Sigmoid colon (tissue), 7 donors: ENCODE data around the gene SH3RF3. TPM values are rescaled to one million over a fixed set of nuclear protein-coding genes. Genes with fewer than 3 reads are reported as not detected.

ENCODE experiments used
- DNase-seq: peaks from one replicate; pipeline ENCODE4 v3.0.0-alpha.2; 2019
- H3K27ac ChIP-seq, 4 donors: fragments of 200-600 bp; sonication (generic); one replicate each; pipeline ENCODE4 v1.5.1; 2016 to 2019; ENCODE audit warnings: mild to moderate bottlenecking in 1 of 4
- H3K27me3 ChIP-seq, 3 donors: fragments of 200-600 bp; sonication (generic); one replicate each; pipeline ENCODE4 v1.5.1; 2019; ENCODE audit warnings: mild to moderate bottlenecking in 1 of 3
- H3K36me3 ChIP-seq, 4 donors: fragments of 200-600 bp; sonication (generic); one replicate each; pipeline ENCODE4 v1.5.1; 2016 to 2019
- H3K4me1 ChIP-seq, 4 donors: fragments of 200-600 bp; sonication (generic); one replicate each; pipeline ENCODE4 v1.5.1; 2017 to 2019
- H3K4me3 ChIP-seq, 4 donors: fragments of 200-600 bp; sonication (generic); one replicate each; pipeline ENCODE4 v1.5.1; 2017 to 2019; ENCODE audit warnings: mild to moderate bottlenecking in 2 of 4, moderate library complexity in 1 of 4
- H3K9me3 ChIP-seq, 4 donors: fragments of 200-600 bp in 3 of 4; sonication (generic) in 3 of 4; one replicate each; pipeline versions ENCODE4 v1.5.1 to v1.6.1; 2013 to 2019
- CTCF ChIP-seq, 4 experiments: fragments of 450-650 bp in 3 of 4; fragments of 200-600 bp in 1 of 4; IDR thresholded peaks; one replicate each; pipeline ENCODE4 v1.5.1; 2016 to 2019; ENCODE audit warnings: antibody characterized with exemption in 4 of 4, mild to moderate bottlenecking in 3 of 4, moderate library complexity in 2 of 4
- EP300 ChIP-seq, 4 donors: sonication (generic); formaldehyde crosslinking; IDR thresholded peaks; one replicate each; pipeline ENCODE4 v1.6.1; 2017; ENCODE audit warnings: antibody characterized with exemption in 4 of 4
- POLR2A ChIP-seq, 2 donors: fragments of 450-650 bp; IDR thresholded peaks; one replicate each; pipeline ENCODE4 v1.6.1; 2016; ENCODE audit warnings: antibody characterized with exemption in 2 of 2, mild to moderate bottlenecking in 2 of 2, moderate library complexity in 2 of 2
- POLR2AphosphoS5 ChIP-seq, 4 donors: sonication (generic); formaldehyde crosslinking; IDR thresholded peaks; one replicate each; pipeline ENCODE4 v1.6.1; 2017; ENCODE audit warnings: antibody characterized with exemption in 4 of 4
- WGBS, 2 donors: extraction: QIAGEN DNeasy Blood & Tissue Kit; methylation state at CpG; one replicate each; pipeline ENCODE4 v1.1.7; 2013; 5-methylcytosine and 5-hydroxymethylcytosine counted together
- intact Hi-C: fragments of 100-400 bp; cut with DNase I; formaldehyde crosslinking; loops from one replicate; pipeline ENCODE4 v1.15.1; 2023
- polyA plus RNA-seq, 3 donors: library from polyadenylated mRNA; stranded (reverse); fragments of 200-250 nt; gene quantifications; one replicate each; pipeline ENCODE4 v1.2.3, GENCODE V29; 2013
- total RNA-seq, 4 donors: library from RNA; depleted of rRNA; stranded (reverse); fragments of >200 nt; gene quantifications; one replicate each; pipeline ENCODE4 v1.1.0, GENCODE V29; 2016
- donor health status: healthy with polysubstance abuse.
- donor health status: Bipolar disorder and iron deficiency.
- donor health status: healthy.

The SH3RF3 gene
- total and polyA plus RNA-seq, 7 donors = 0.69 to 10.0 (median 3.4) TPM

GRCh38 chr2:109087055-109087663 lies 41.8 kb upstream of the SH3RF3 start:
- intact Hi-C loops = no loop called here
- Histone ChIP-seq H3K4me3 (no peak overlapping the region), H3K4me1 (no peaks in the 10 kb centered on the region), H3K27ac (no peak overlapping the region), H3K27me3 (no peaks in the 10 kb centered on the region), H3K9me3 (no peaks in the 10 kb centered on the region), H3K36me3 (no peaks in the 10 kb centered on the region)
- TF ChIP-seq CTCF (IDR thresholded peaks at IDR 0.05) (no peak), EP300 (IDR thresholded peaks at IDR 0.05) (no peak), POLR2AphosphoS5 (IDR thresholded peaks at IDR 0.05) (no peak), POLR2A (IDR thresholded peaks at IDR 0.05) (no peak)
- no peak for DNase-seq
- WGBS, 2 donors = 95% methylated on average over 11 of the region's 11 CpGs

GRCh38 chr2:109089602-109090300 lies 39.3 kb upstream of the SH3RF3 start:
- DNase-seq = no peak

DNA sequence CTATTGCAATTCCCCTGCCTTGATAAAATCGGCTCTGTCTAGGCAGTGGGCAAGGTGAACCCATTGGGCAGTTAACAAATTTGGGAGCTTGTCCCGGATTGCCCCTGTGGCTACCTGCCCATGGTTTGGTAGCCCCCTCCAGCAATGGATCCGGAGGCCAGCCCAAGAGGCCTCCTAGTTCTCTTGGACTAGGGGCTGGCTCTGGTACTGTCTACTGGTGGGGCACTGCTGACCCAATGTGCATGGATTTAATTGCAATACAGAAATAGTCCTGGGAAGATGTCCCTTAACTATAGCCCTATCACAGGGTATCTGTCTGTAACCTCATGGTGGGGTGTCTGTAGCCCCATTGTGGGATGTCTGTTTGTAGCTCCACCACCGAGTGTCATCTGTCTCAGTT lies 37.5 kb upstream of the SH3RF3 start:
- TF ChIP-seq POLR2AphosphoS5 (IDR thresholded peaks at IDR 0.05) (no peak), POLR2A (IDR thresholded peaks at IDR 0.05) (no peak), CTCF (IDR thresholded peaks at IDR 0.05) (no peak), EP300 (IDR thresholded peaks at IDR 0.05) (no peak)
- no peaks in the 10 kb centered on the region for H3K4me1 ChIP-seq
- intact Hi-C loops = no loop called here
- H3K27me3 ChIP-seq = no peaks in the 10 kb centered on the region
- no peaks in the 10 kb centered on the region for H3K9me3 ChIP-seq
- H3K4me3 ChIP-seq = no peak overlapping the region
- no peak for DNase-seq
- WGBS, 2 donors = 93 to 94% methylated on average over 4 of the region's 4 CpGs
- H3K36me3 ChIP-seq = no peaks in the 10 kb centered on the region
- H3K27ac ChIP-seq = no peak overlapping the region

More at GRCh38 chr2:109089602-109090300, 39.3 kb upstream of the SH3RF3 start:
- no peak overlapping the region for H3K27ac ChIP-seq
- no peak for TF ChIP-seq POLR2A (IDR thresholded peaks at IDR 0.05)
- no peak for TF ChIP-seq EP300 (IDR thresholded peaks at IDR 0.05)
- no peak for TF ChIP-seq POLR2AphosphoS5 (IDR thresholded peaks at IDR 0.05)
- no peak for TF ChIP-seq CTCF (IDR thresholded peaks at IDR 0.05)
- no peaks in the 10 kb centered on the region for H3K4me1 ChIP-seq
- WGBS, 2 donors = 82 to 86% methylated on average over 4 of the region's 4 CpGs
- intact Hi-C loops = no loop called here
- no peak overlapping the region for H3K4me3 ChIP-seq
- no peaks in the 10 kb centered on the region for H3K27me3 ChIP-seq
- no peaks in the 10 kb centered on the region for H3K36me3 ChIP-seq
- no peaks in the 10 kb centered on the region for H3K9me3 ChIP-seq

- no peak overlapping the region for H3K4me3 ChIP-seq
- intact Hi-C loops = no loop called here
- no peaks in the 10 kb centered on the region for H3K4me1 ChIP-seq
- H3K36me3 ChIP-seq = no peaks in the 10 kb centered on the region
- H3K27me3 ChIP-seq = no peaks in the 10 kb centered on the region
- TF ChIP-seq POLR2A (IDR thresholded peaks at IDR 0.05) (no peak), CTCF (IDR thresholded peaks at IDR 0.05) (no peak), EP300 (IDR thresholded peaks at IDR 0.05) (no peak), POLR2AphosphoS5 (IDR thresholded peaks at IDR 0.05) (no peak)
- WGBS, 2 donors = 94 to 96% methylated on average over 3 of the region's 3 CpGs
- no peak overlapping the region for H3K27ac ChIP-seq
- H3K9me3 ChIP-seq = no peaks in the 10 kb centered on the region
- no peak for DNase-seq
Observed at GRCh38 chr2:109094144-109094543, 34.9 kb upstream of the SH3RF3 start.
